Neural cell (in vitro differentiated cells): ENCODE data around the gene RRAS2.

ENCODE experiments used
- CTCF ChIP-seq: fragments of 450-650 bp; IDR thresholded peaks from 2 replicates; pipeline ENCODE4 v1.5.1; 2014; ENCODE audit warnings: antibody characterized with exemption, mild to moderate bottlenecking, moderate library complexity; ENCODE audit not compliant: poor library complexity, severe bottlenecking
- EP300 ChIP-seq: fragments of 450-650 bp; conservative IDR thresholded peaks from 2 replicates; pipeline ENCODE4 v1.6.1; 2014; ENCODE audit warnings: antibody characterized with exemption, mild to moderate bottlenecking, moderate library complexity; ENCODE audit not compliant: poor library complexity, severe bottlenecking
- EZH2 ChIP-seq: fragments of 200-600, 300-800 bp; shearing (Covaris generic), sonication (generic); IDR thresholded peaks from 2 replicates; pipeline ENCODE4 v1.6.1; 2014; ENCODE audit warnings: antibody characterized with exemption, low read length, borderline replicate concordance, mild to moderate bottlenecking; ENCODE audit not compliant: insufficient read depth, poor library complexity, severe bottlenecking
- POLR2AphosphoS5 ChIP-seq: IDR thresholded peaks from 2 replicates; pipeline ENCODE4 v1.6.1; 2012
- REST ChIP-seq: IDR thresholded peaks from 2 replicates; pipeline ENCODE4 v1.6.1; 2012; ENCODE audit warnings: borderline replicate concordance
- SMC3 ChIP-seq: fragments of 450-650 bp; conservative IDR thresholded peaks from 2 replicates; pipeline ENCODE4 v1.6.1; 2014; ENCODE audit warnings: antibody characterized with exemption, mild to moderate bottlenecking, moderate library complexity; ENCODE audit not compliant: poor library complexity

- no peak for TF ChIP-seq REST
- TF ChIP-seq EP300: no peak
- TF ChIP-seq CTCF: no peak
- TF ChIP-seq POLR2AphosphoS5: no peak
- no peak for TF ChIP-seq SMC3
- TF ChIP-seq EZH2: no peak
Measured at GRCh38 chr11:14390669-14391068, 31.7 kb upstream of the RRAS2 start.
